ENCODE measurements around the gene CRHBP. TPM values are rescaled to one million over a fixed set of nuclear protein-coding genes. Genes with fewer than 3 reads are reported as not detected.

CRHBP gene
- total and polyA plus RNA-seq, 9 of the 15 experiments (the other 6 are each of a cell fraction or from before 2014, with no cell fraction given): not detected

GRCh38 chr5:76947082-76947503 is 5.8 kb upstream of the CRHBP start (continued):
- TF ChIP-seq MYC (IDR thresholded peaks at IDR 0.05; ENCODE audit: low read depth, low read length) (no peak), MYC (CRISPR knock-in tag; IDR thresholded peaks at IDR 0.05; ENCODE audit: borderline replicate concordance, low read depth) (no peak), ZNF780A (CRISPR knock-in tag; IDR thresholded peaks at IDR 0.05) (no peak), HDAC2 (IDR thresholded peaks at IDR 0.05) (peak; percentile 25; the same call in 1 of the 2 replicates), TRIM24 (IDR thresholded peaks at IDR 0.05) (peak; percentile 59 to 73; a peak in 3 of 4 replicates), PML (IDR thresholded peaks at IDR 0.05; ENCODE audit: low read length) (no peak; the same call in 1 of the 2 replicates), CTCF (IDR thresholded peaks at IDR 0.05 in 2 of 3, conservative IDR thresholded peaks at IDR 0.05 in 1 of 3; ENCODE audit: insufficient read depth in 2 of 3, low read depth in 1 of 3, low read length in 3 of 3) (peak in 2 of 3 experiments; percentile 7 to 10; a peak in 1 of 6 replicates), KLF16 (IDR thresholded peaks at IDR 0.05) (peak; percentile 66; the same call in 1 of the 2 replicates), UBTF (IDR thresholded peaks at IDR 0.05; ENCODE audit: borderline replicate concordance in 1 of 2, low read depth in 2 of 2, low read length in 2 of 2) (no peak), CEBPZ (IDR thresholded peaks at IDR 0.05; ENCODE audit: borderline replicate concordance, low read depth, low read length) (no peak), ZNF592 (IDR thresholded peaks at IDR 0.05) (no peak), NFYB (IDR thresholded peaks at IDR 0.05; ENCODE audit: extremely low read depth, insufficient read length) (no peak)

Measured in K562 (cell line).